ENCODE results near the gene TUT1.
A peak's percentile ranks its signal among the peaks of the same experiment; 100 is the strongest.
"Not testable (repeated sequence)": the region's sequence is repeated elsewhere in the genome, so short reads cannot be mapped to it uniquely, and the experiment has no call there.

The TUT1 gene

GRCh38 chr11:62550478-62550877 lies 40.8 kb downstream of the TUT1 start:
- not testable (repeated sequence) for H3K27me3 ChIP-seq (ENCODE audit: control insufficient read depth in 1 of 2, insufficient read depth in 2 of 2, low read length in 2 of 2); H3K4me3 ChIP-seq (ENCODE audit: low read depth in 1 of 2, low read length in 2 of 2); H3K27ac ChIP-seq (ENCODE audit: low read depth, low read length); H3K36me3 ChIP-seq (ENCODE audit: control insufficient read depth in 1 of 2, insufficient read depth in 2 of 2, low read length in 2 of 2); H3K9ac ChIP-seq (ENCODE audit: low read depth in 1 of 2, low read length in 2 of 2); H3K9me3 ChIP-seq (ENCODE audit: control insufficient read depth in 1 of 2, low read length in 2 of 2)
- H3K4me1 ChIP-seq (ENCODE audit: control insufficient read depth in 1 of 2, insufficient read depth in 2 of 2, low read length in 2 of 2), result peaks cover 59 to 65% of the 10 kb centered on the region in 2 donors

GRCh38 chr11:62548545-62549335 lies 42.6 kb downstream of the TUT1 start:
- peaks cover 51 to 64% of the 10 kb centered on the region in 2 donors for H3K4me1 ChIP-seq (ENCODE audit: control insufficient read depth in 1 of 2, insufficient read depth in 2 of 2, low read length in 2 of 2)
- H3K4me3 ChIP-seq (ENCODE audit: low read depth in 1 of 2, low read length in 2 of 2), result no peak overlapping the region
- H3K9ac ChIP-seq (ENCODE audit: low read depth in 1 of 2, low read length in 2 of 2), result peak overlapping the region in 1 of 2 donors; percentile 10
- H3K36me3 ChIP-seq (ENCODE audit: control insufficient read depth in 1 of 2, insufficient read depth in 2 of 2, low read length in 2 of 2), result no peaks in the 10 kb centered on the region
- H3K27ac ChIP-seq (ENCODE audit: low read depth, low read length), result no peak overlapping the region
- H3K27me3 ChIP-seq (ENCODE audit: control insufficient read depth in 1 of 2, insufficient read depth in 2 of 2, low read length in 2 of 2), result no peaks in the 10 kb centered on the region
- H3K9me3 ChIP-seq (ENCODE audit: control insufficient read depth in 1 of 2, low read length in 2 of 2), result no peaks in the 10 kb centered on the region

GRCh38 chr11:62547691-62548281 lies 43.5 kb downstream of the TUT1 start:
- H3K9me3 ChIP-seq (ENCODE audit: control insufficient read depth in 1 of 2, low read length in 2 of 2), result no peaks in the 10 kb centered on the region
- peak overlapping the region; percentile 71 to 94 for H3K4me3 ChIP-seq (ENCODE audit: low read depth in 1 of 2, low read length in 2 of 2)
- peaks cover 0 to 3% of the 10 kb centered on the region in 2 donors for H3K36me3 ChIP-seq (ENCODE audit: control insufficient read depth in 1 of 2, insufficient read depth in 2 of 2, low read length in 2 of 2)
- H3K4me1 ChIP-seq (ENCODE audit: control insufficient read depth in 1 of 2, insufficient read depth in 2 of 2, low read length in 2 of 2), result peaks cover 50 to 65% of the 10 kb centered on the region in 2 donors
- H3K27ac ChIP-seq (ENCODE audit: low read depth, low read length), result no peak overlapping the region
- peak overlapping the region in 1 of 2 donors; percentile 38 for H3K9ac ChIP-seq (ENCODE audit: low read depth in 1 of 2, low read length in 2 of 2)
- no peaks in the 10 kb centered on the region for H3K27me3 ChIP-seq (ENCODE audit: control insufficient read depth in 1 of 2, insufficient read depth in 2 of 2, low read length in 2 of 2)

- peaks cover 0 to 3% of the 10 kb centered on the region in 2 donors for H3K36me3 ChIP-seq (ENCODE audit: control insufficient read depth in 1 of 2, insufficient read depth in 2 of 2, low read length in 2 of 2)
- H3K27me3 ChIP-seq (ENCODE audit: control insufficient read depth in 1 of 2, insufficient read depth in 2 of 2, low read length in 2 of 2), result no peaks in the 10 kb centered on the region
- peak overlapping the region; percentile 71 to 94 for H3K4me3 ChIP-seq (ENCODE audit: low read depth in 1 of 2, low read length in 2 of 2)
- no peaks in the 10 kb centered on the region for H3K9me3 ChIP-seq (ENCODE audit: control insufficient read depth in 1 of 2, low read length in 2 of 2)
- peaks cover 50 to 64% of the 10 kb centered on the region in 2 donors for H3K4me1 ChIP-seq (ENCODE audit: control insufficient read depth in 1 of 2, insufficient read depth in 2 of 2, low read length in 2 of 2)
- H3K27ac ChIP-seq (ENCODE audit: low read depth, low read length), result no peak overlapping the region
- H3K9ac ChIP-seq (ENCODE audit: low read depth in 1 of 2, low read length in 2 of 2), result peak overlapping the region; percentile 57 to 98
Measured at GRCh38 chr11:62546929-62547625, 44.2 kb downstream of the TUT1 start.

GRCh38 chr11:62546244-62546928 lies 44.9 kb downstream of the TUT1 start, which contains the start of gene AHNAK:
Gene AHNAK, minus strand, starts transcription at chr11:62546806. Its CDS starts 10,708 bp downstream, at chr11:62536098.
- H3K27ac ChIP-seq (ENCODE audit: low read depth, low read length), result peak within 1 kb of the TSS; percentile 96
- H3K4me3 ChIP-seq (ENCODE audit: low read depth in 1 of 2, low read length in 2 of 2), result peak within 1 kb of the TSS; percentile 94 to 96
- peaks cover 50 to 64% of the 10 kb centered on the region in 2 donors for H3K4me1 ChIP-seq (ENCODE audit: control insufficient read depth in 1 of 2, insufficient read depth in 2 of 2, low read length in 2 of 2)
- no peaks in the 10 kb centered on the region for H3K27me3 ChIP-seq (ENCODE audit: control insufficient read depth in 1 of 2, insufficient read depth in 2 of 2, low read length in 2 of 2)
- H3K36me3 ChIP-seq (ENCODE audit: control insufficient read depth in 1 of 2, insufficient read depth in 2 of 2, low read length in 2 of 2), result peaks cover 0 to 3% of the 10 kb centered on the region in 2 donors
- H3K9ac ChIP-seq (ENCODE audit: low read depth in 1 of 2, low read length in 2 of 2), result peak within 1 kb of the TSS; percentile 95 to 98
- no peaks in the 10 kb centered on the region for H3K9me3 ChIP-seq (ENCODE audit: control insufficient read depth in 1 of 2, low read length in 2 of 2)

GRCh38 chr11:62545437-62546243 lies 45.7 kb downstream of the TUT1 start:
- H3K27me3 ChIP-seq (ENCODE audit: control insufficient read depth in 1 of 2, insufficient read depth in 2 of 2, low read length in 2 of 2), result no peaks in the 10 kb centered on the region

GRCh38 chr11:62544581-62545436 lies 46.5 kb downstream of the TUT1 start:
- H3K27ac ChIP-seq (ENCODE audit: low read depth, low read length), result peak overlapping the region; percentile 96
- H3K4me1 ChIP-seq (ENCODE audit: control insufficient read depth in 1 of 2, insufficient read depth in 2 of 2, low read length in 2 of 2), result peaks cover 62 to 74% of the 10 kb centered on the region in 2 donors

More at GRCh38 chr11:62545437-62546243, 45.7 kb downstream of the TUT1 start:
- H3K4me3 ChIP-seq (ENCODE audit: low read depth in 1 of 2, low read length in 2 of 2), result peak overlapping the region; percentile 94 to 96
- H3K9ac ChIP-seq (ENCODE audit: low read depth in 1 of 2, low read length in 2 of 2), result peak overlapping the region; percentile 95 to 98
- H3K4me1 ChIP-seq (ENCODE audit: control insufficient read depth in 1 of 2, insufficient read depth in 2 of 2, low read length in 2 of 2), result peaks cover 56 to 65% of the 10 kb centered on the region in 2 donors
- peak overlapping the region; percentile 96 for H3K27ac ChIP-seq (ENCODE audit: low read depth, low read length)
- no peaks in the 10 kb centered on the region for H3K9me3 ChIP-seq (ENCODE audit: control insufficient read depth in 1 of 2, low read length in 2 of 2)
- H3K36me3 ChIP-seq (ENCODE audit: control insufficient read depth in 1 of 2, insufficient read depth in 2 of 2, low read length in 2 of 2), result peaks cover 0 to 3% of the 10 kb centered on the region in 2 donors

GRCh38 chr11:62543680-62544444 lies 47.5 kb downstream of the TUT1 start:
- H3K9me3 ChIP-seq (ENCODE audit: control insufficient read depth in 1 of 2, low read length in 2 of 2), result no peaks in the 10 kb centered on the region
- peak overlapping the region; percentile 94 to 96 for H3K4me3 ChIP-seq (ENCODE audit: low read depth in 1 of 2, low read length in 2 of 2)
- no peaks in the 10 kb centered on the region for H3K27me3 ChIP-seq (ENCODE audit: control insufficient read depth in 1 of 2, insufficient read depth in 2 of 2, low read length in 2 of 2)
- peak overlapping the region; percentile 96 for H3K27ac ChIP-seq (ENCODE audit: low read depth, low read length)
- H3K36me3 ChIP-seq (ENCODE audit: control insufficient read depth in 1 of 2, insufficient read depth in 2 of 2, low read length in 2 of 2), result peaks cover 0 to 3% of the 10 kb centered on the region in 2 donors
- H3K9ac ChIP-seq (ENCODE audit: low read depth in 1 of 2, low read length in 2 of 2), result peak overlapping the region; percentile 95 to 98
- peaks cover 68 to 81% of the 10 kb centered on the region in 2 donors for H3K4me1 ChIP-seq (ENCODE audit: control insufficient read depth in 1 of 2, insufficient read depth in 2 of 2, low read length in 2 of 2)

More at GRCh38 chr11:62544581-62545436, 46.5 kb downstream of the TUT1 start:
- no peaks in the 10 kb centered on the region for H3K27me3 ChIP-seq (ENCODE audit: control insufficient read depth in 1 of 2, insufficient read depth in 2 of 2, low read length in 2 of 2)
- H3K36me3 ChIP-seq (ENCODE audit: control insufficient read depth in 1 of 2, insufficient read depth in 2 of 2, low read length in 2 of 2), result peaks cover 0 to 3% of the 10 kb centered on the region in 2 donors
- H3K4me3 ChIP-seq (ENCODE audit: low read depth in 1 of 2, low read length in 2 of 2), result peak overlapping the region; percentile 94 to 96
- H3K9me3 ChIP-seq (ENCODE audit: control insufficient read depth in 1 of 2, low read length in 2 of 2), result no peaks in the 10 kb centered on the region
- H3K9ac ChIP-seq (ENCODE audit: low read depth in 1 of 2, low read length in 2 of 2), result peak overlapping the region; percentile 95 to 98

All from duodenal mucosa (tissue), 2 donors.